Muscle of back (tissue), 11 donors: Measurements from ENCODE around the gene SLCO3A1. TPM values are rescaled to one million over a fixed set of nuclear protein-coding genes. Genes with fewer than 3 reads are reported as not detected.

Experiments used
- DNase-seq, 3 donors: peaks; one replicate each; pipeline versions ENCODE4 v3.0.0 to v3.0.0-alpha.2; 2013
- polyA plus RNA-seq, 10 donors: library from polyadenylated mRNA; unstranded; fragments of 120-200 nt; gene quantifications; one replicate each; pipeline ENCODE4 v1.2.1, GENCODE V29; 2013; ENCODE audit not compliant: insufficient read length in 10 of 10

Gene SLCO3A1
- polyA plus RNA-seq, 10 donors = 5.0 to 8.7 (median 6.5) TPM

GRCh38 chr15:92122259-92122658, 268.8 kb downstream of the SLCO3A1 start:
- DNase-seq = no peak

GRCh38 chr15:92123962-92124656, 270.6 kb downstream of the SLCO3A1 start:
- no peak for DNase-seq

- no peak for DNase-seq
These were observed 271.1 kb downstream of the SLCO3A1 start for GRCh38 chr15:92124657-92125010.

GRCh38 chr15:92128788-92129187, 275.3 kb downstream of the SLCO3A1 start:
- no peak for DNase-seq

GRCh38 chr15:92130244-92130643, 276.7 kb downstream of the SLCO3A1 start:
- DNase-seq = no peak

GRCh38 chr15:92130906-92131305, 277.4 kb downstream of the SLCO3A1 start:
- no peak for DNase-seq

- DNase-seq = no peak
These were observed 279.7 kb downstream of the SLCO3A1 start for GRCh38 chr15:92132982-92133755.

GRCh38 chr15:92140796-92141195, 287.3 kb downstream of the SLCO3A1 start:
- no peak for DNase-seq

GRCh38 chr15:92141607-92142006, 288.1 kb downstream of the SLCO3A1 start:
- no peak for DNase-seq

- no peak for DNase-seq
These were observed 289.0 kb downstream of the SLCO3A1 start for GRCh38 chr15:92142242-92143232.

- DNase-seq = no peak
These were observed 290.3 kb downstream of the SLCO3A1 start for GRCh38 chr15:92143765-92144164.

- DNase-seq = no peak
These were observed 293.1 kb downstream of the SLCO3A1 start for GRCh38 chr15:92146511-92147150.

GRCh38 chr15:92149029-92149428, 295.5 kb downstream of the SLCO3A1 start:
- DNase-seq = peak; percentile 10 to 67 (median 20)

- DNase-seq = no peak
These were observed 296.0 kb downstream of the SLCO3A1 start for GRCh38 chr15:92149465-92149864.

- no peak for DNase-seq
These were observed 297.7 kb downstream of the SLCO3A1 start for GRCh38 chr15:92151168-92151567.

- no peak for DNase-seq
These were observed 298.2 kb downstream of the SLCO3A1 start for GRCh38 chr15:92151741-92152140.

- no peak for DNase-seq
These were observed 299.5 kb downstream of the SLCO3A1 start for GRCh38 chr15:92152983-92153382.

- no peak for DNase-seq
These were observed 300.1 kb downstream of the SLCO3A1 start for GRCh38 chr15:92153620-92154019.

- no peak for DNase-seq
These were observed 302.4 kb downstream of the SLCO3A1 start for GRCh38 chr15:92155934-92156333.

GRCh38 chr15:92157666-92158298, 304.3 kb downstream of the SLCO3A1 start:
- no peak for DNase-seq

GRCh38 chr15:92158426-92158825, 304.9 kb downstream of the SLCO3A1 start:
- no peak for DNase-seq
